GM10266 (cell line): ENCODE measurements around the gene TMEM229B.

Experiments used
- DNase-seq: peaks from one replicate; pipeline ENCODE4 v3.0.0; 2012; ENCODE audit errors: extremely low spot score
- TF ChIP-seq, protein P1 (sequence below): IDR thresholded peaks from 2 replicates; pipeline ENCODE4 v1.5.1; 2012; ENCODE audit warnings: mild to moderate bottlenecking, low read depth; ENCODE audit not compliant: control insufficient read depth, insufficient read depth; ENCODE audit errors: missing control alignments

TMEM229B gene

DNA sequence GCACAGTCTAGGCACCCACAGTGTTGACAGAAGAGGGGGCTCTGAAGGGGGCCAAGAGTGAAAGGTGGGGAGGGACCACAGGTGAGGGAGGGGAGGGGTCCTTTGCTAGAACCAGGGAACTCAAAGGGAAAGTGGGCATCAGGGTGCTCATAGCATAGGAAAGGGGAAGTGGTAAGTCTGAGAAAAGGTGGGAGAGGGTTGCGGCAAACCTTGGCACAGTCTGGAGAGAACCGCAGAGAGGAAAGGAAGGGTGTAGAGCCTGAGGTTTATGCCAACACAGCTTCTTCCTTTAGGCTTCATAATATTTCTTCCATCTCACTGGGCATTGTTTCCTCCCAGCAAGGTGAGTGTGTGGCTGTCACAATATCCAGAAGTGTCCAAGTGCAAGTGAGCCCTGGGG, 65.1 kb downstream of the TMEM229B start:
- TF ChIP-seq, protein P1, sequence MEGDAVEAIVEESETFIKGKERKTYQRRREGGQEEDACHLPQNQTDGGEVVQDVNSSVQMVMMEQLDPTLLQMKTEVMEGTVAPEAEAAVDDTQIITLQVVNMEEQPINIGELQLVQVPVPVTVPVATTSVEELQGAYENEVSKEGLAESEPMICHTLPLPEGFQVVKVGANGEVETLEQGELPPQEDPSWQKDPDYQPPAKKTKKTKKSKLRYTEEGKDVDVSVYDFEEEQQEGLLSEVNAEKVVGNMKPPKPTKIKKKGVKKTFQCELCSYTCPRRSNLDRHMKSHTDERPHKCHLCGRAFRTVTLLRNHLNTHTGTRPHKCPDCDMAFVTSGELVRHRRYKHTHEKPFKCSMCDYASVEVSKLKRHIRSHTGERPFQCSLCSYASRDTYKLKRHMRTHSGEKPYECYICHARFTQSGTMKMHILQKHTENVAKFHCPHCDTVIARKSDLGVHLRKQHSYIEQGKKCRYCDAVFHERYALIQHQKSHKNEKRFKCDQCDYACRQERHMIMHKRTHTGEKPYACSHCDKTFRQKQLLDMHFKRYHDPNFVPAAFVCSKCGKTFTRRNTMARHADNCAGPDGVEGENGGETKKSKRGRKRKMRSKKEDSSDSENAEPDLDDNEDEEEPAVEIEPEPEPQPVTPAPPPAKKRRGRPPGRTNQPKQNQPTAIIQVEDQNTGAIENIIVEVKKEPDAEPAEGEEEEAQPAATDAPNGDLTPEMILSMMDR, result no peak
- no peak for DNase-seq

DNA sequence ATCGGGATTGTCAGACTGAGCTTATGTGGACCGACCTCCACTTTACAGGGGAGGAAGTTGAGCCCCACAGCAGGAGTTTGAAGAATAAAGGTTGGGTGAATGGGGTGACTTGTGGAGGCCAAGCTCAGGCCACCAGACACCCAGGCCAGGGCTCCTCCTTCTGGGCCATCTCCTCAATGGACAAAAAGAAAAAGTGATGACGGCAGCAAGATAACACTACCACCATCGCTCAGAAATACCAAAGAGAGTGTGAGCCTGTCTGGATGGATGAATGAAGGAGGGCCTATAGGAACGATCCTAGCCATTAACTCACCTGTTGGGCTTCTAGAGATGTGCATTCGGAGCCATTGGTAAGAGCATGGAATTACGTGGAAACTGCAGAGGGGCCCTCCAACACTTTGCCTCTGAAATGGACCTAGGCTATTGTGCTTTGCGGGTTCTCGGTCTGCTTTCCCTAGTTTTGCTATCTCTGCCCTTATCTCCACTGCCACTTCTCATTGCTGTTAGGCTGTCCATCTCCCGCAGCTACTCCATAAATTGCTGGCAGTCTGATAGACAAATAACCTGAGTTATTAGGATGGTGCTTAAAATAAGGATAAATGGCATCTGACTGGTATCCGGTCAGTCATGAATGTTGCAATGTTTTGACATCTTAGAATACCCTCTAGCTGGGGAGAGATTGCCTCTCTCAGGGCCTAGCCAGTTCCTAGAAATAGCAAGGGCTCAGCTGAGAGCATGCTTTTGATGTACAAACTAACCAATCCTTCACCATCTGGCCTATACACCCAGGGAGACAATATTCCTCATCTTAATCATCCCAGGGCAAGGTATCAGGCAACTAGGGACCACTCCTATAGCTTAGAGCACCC, 66.9 kb downstream of the TMEM229B start:
- TF ChIP-seq, protein P1, result no peak
- DNase-seq, result no peak
